GM21576 (cell line): Measurements from ENCODE around the gene ANK3.
A peak's percentile ranks its signal among the peaks of the same experiment; 100 is the strongest.

ENCODE experiments used
- ATAC-seq: cut with Tn5 transposase; IDR thresholded peaks from one replicate; pipeline ENCODE4 v1.9.1; 2021; ENCODE audit warnings: mild to moderate bottlenecking, moderate library complexity; ENCODE audit not compliant: unreplicated experiment

Gene ANK3

DNA sequence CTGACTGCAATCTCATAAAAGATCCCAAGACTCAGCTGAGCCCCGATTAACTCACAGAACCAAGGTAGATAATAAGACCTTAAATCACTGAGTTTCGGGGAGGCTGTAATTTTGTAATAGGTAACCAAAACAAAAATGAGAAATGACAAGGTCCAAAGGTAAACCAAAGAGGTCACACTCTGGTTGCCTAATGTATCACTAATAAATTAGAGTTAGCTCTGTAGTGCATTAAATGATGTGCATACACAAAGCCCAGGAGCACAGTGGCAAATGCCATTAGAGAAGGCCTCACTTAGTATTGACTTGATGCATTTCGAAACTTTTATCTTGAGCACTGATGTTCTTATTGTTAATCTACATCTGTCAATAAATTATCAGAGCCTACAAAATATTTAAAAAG, 245.6 kb downstream of the ANK3 start:
- no peak for ATAC-seq

DNA sequence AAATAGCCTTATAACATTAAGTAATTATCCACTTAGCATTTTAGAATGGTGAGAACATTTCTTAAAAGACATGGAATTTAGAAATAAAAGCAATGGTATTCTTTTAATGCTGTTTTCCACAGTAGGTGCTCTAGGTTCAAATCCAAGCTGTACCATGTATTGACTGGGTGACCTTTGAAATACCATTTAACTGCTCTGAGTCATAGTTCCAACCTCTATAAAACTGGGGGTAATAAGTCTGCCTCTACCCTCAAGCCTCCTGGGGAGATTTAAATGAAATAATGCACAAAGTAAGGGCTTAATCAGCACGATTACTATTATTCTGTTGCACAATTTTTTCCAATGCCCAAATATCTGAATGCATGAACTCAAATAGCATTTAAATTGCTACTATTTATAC, 246.9 kb downstream of the ANK3 start:
- no peak for ATAC-seq

DNA sequence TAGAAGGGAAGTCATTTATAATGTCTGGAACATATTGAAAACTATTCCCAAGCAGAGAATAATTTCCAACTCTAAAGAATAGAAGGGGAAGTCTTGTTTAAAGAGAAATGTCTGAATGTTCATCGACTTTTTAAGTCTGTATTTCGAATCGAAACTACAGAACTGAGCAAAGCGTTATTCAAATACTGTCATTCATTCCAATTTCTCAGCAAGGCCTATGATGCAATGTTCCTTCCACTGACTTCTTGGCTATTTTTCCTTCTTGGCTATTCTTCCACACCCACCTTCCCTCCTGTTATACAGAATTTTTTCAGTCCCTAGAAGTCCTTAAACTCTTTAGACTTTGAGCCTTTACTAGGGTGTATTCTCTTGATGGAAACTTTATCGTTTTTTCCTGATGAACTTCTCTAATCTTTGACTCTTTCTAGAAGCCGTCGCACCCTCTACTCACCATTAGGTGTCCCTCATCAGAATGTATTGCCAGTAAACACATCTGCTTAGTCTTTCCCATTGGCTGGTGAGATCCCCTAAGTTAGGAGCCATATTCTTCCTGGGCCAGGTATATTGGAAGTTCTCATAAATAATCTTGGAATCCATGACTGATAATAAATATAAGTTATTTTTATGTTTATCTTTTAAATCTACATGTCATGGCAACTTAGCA, 247.6 kb downstream of the ANK3 start:
- ATAC-seq: no peak

DNA sequence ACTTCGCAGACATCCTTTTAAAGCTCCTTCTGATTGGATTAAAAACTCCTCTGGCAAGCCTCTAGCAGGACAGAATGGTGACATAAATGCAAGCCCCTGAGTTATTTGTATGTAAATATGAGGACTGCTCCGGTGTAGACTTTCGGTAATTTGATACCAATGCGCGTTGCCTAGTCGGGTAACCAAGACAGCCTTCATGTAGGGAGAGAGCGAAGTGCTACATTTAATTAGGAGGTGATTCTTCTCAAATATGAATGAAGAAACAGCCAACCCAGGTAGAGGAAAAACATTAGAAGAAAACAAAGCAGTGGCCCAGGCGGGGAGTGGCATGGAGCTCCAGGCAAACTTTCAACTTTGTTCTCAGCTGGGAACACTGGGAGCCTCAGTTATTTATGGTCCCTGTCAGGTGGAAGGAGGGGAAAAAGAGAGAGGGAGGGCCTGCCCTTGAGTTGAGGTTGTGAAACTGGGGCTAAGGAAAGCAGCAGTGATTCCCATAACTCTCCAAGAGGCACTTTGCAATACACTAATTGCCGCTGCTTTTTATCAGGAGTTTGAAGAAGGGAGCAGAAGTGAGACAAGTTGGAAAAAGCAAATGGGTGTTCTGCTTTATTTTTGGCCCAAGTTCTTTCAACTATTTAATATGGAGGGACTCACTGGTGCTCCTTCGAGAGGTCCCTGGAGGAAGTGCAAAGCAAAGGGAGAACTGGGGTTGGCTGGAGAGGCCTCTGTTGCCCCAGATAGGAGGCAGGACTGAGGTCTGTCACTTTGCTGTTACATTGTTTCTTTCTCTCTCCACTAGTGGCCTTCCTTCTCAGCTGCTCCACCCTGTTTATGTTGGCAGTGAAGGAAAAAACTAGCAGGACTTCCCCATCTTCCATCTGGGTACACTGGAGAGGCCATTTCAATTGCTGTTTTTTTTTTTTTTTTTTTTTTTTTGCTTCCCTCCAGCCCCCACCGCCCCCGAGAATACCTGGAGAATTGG, 248.7 kb downstream of the ANK3 start:
- ATAC-seq: no peak

DNA sequence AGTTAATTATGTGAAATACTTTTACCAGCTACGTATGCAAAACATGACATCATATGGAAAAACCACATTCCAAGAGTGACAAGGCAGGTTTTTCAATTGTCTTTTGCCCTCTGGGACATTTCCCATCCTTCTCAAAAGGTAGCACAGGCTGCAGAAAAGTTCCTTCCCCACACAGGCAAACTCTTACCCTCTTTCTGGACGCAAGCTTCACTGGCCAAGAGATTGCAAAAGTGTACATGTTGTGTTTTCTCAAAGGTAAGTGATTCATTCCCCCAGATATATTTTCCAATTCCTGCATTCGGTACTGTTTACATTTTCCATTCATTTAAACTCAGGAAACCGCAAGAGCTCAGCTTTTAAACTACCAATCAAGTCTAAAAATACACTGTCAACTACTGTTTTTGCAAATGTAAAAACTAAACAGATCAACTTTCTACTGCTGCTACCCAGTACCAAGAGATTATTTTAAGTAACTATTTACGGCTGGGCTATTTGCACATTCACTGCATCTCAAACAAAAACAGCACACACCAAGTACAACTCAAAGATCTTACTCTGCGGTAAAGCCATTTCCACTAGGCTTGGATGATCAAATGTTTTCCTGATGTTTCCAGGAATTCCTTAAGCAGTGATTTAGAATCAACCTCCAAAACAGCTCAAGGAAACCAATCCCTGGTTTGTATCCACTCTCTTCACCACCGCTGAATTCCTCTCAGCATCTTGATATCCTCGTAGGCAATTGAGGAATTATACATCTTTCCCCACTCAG, 249.7 kb downstream of the ANK3 start:
- peak; percentile 32 for ATAC-seq

DNA sequence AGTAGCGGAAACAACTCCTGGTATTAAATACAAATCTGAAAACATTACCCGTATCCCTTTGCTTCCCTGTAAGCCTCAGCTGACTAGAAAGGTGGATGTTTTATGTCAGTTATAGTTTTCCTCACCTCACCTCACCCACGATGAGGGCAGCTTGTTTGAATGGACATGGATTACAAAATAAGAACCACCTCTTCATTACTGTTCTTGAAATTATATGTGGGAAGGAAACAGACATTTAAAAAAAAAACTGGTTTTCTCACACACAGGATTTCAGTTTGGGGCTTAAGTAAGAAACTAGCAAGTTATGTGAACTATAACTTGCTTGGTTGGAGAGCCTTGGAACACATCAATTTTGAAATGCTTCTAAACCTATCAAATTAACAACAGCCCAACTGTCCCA, 250.4 kb downstream of the ANK3 start:
- ATAC-seq: no peak

DNA sequence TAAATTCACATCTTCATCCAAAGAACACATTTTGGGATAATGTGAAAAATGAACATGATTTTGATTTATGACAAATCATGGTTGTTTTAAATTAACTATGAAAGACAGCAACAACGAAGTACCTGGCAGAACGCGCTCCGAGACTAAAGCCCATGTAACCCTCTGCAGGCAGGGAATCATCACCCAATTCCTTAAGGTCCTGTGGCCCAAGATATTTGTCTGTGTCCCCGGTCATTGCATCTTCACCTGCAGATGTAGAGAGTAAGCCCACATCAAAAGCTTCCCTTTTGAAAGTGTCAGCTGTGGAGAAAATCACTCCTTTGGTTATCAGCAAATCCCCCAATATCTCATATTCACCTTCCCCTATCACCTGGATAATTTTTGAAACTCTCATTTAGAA, 250.8 kb downstream of the ANK3 start:
- ATAC-seq: no peak

DNA sequence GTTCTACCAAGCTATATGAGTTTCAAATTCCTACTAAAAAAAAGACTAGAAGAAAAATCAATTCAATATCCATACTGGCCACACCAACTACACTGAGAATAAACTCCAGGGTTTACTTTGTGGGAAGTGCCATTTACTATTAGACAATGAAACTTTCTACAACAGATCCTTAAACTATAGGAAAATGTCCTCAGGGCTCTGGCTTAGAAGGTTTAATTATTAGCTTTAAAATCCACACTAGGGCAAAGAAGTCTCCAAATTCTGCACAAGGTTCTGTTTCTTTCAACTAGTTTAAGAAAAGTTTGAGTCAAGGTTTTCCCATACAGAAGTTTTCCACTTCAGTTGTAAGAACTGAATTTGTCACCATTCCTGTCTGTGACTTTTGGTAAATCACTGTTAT, 251.6 kb downstream of the ANK3 start:
- no peak for ATAC-seq

DNA sequence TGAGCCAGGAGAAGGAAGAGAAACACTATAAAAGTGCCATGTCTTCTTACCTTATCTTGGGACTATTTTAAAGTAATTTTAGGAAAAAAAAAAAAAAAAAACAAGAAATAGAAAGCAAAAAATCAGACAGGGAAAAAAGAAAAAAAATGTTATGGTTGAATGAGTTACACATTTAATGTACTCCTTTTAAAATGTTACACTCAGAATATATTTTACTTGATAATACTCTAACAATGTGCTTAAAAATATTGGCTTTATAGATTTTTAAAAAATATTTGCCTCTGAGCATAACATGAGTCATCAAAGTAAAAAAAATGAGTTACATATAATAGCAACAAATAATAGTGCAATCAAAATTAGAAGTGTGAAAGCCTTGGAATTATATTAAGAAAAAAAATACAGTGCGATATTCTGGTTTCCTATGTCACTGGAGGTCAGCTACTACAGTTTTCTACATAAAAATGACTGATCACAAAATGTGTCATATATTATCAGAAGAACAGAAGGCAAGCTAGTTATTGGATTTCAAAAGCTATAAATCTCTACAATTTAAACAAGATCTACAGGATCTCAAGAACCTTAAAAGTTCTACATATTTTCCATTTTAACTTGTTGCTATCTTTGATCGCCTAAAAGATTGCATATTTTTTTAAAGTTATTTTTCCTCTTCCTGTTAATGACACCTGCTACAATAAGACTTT, 252.2 kb downstream of the ANK3 start:
- no peak for ATAC-seq

DNA sequence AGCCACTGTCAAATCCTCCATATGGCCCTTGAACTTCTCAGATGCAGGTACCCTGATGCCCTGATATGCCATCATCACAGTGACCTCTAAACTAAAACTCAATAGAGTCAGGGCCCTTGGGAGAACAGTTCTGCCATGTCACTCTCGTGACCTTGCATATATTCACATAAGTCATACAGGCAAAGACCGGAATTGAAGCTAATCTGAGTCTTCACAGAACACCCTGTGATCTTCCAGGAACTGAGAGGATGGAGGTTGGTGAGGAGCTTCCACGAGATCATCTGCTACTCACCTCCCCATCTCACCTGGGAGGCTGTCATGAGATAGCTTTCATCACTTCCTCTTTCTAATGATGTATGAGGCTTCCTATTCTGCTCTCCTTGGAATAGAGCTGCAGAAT, 254.7 kb downstream of the ANK3 start:
- no peak for ATAC-seq

DNA sequence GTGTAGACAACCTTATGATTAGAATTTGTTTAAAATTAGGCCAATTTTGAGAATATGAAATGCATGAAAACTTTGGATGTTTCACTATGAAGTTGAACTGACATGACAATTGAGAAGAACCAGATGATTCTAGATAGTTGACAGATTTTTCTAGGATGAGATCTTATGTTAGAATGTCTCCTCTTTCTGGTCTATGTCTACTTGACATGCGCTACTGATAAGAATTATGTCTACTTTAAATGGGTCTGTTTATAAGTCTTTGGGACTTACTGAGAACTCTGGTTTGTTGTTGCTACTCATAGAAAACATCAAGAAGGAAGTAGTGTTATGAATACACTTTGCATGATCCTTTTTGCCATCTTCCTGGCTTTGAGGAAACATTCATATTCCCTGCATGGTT, 255.1 kb downstream of the ANK3 start:
- no peak for ATAC-seq

DNA sequence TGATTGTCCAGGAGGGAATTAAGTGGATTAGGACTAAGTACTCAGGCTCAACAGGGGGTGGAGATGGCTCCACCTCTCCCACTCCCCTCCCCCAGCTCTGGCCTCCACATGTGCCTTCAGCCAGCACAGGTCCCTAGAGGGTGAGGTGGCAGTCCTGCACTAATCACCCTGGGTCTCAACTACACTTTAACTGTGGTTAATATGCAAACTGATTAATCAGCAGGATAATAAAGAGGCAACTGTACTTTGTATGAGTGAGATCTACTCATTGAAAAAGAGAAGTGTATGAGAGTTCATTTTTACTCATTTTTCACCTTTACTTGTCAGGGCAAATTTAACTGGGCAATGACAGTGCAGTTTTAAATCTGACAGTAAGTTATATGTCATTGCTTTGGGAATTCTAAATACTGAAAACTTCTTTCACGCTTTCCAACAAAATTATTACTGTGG, 259.5 kb downstream of the ANK3 start:
- ATAC-seq: no peak

DNA sequence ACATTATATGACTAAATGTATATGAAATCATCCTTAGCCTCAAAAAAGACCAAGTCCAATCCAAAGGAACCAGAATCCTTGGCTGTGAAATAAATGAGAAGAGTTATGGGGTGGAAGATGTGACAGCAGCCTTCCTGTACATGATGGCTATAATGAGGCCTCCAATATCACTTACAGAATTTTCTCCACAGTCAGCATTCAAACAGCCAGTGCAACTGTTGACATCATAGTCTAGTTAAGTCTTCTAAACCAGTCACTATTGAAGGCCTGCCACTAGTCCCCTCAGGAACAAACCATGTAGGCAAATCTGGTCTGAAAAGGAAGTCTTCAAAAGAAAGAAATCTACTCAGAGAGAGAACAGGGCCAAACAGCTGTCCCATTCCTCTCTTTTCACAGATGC, 263.8 kb downstream of the ANK3 start:
- no peak for ATAC-seq

DNA sequence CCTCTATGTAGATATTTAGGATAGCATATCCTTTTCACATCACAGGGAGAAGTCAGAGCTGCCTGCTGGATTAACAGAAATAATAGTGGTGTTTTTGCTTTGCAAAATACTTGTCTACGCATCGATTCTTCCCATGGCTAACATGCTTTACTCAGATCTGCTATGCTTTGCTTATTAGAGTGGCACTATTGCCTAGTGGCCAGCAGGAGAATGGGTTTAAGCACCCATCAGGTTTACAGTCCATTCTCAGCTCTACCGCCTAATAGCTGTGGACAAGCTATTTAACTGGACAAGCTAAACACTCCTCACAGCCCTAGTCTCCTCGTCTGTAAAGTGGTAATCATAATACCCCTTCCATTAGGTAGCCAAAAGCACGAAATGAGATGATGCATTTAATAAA, 265.1 kb downstream of the ANK3 start:
- no peak for ATAC-seq

DNA sequence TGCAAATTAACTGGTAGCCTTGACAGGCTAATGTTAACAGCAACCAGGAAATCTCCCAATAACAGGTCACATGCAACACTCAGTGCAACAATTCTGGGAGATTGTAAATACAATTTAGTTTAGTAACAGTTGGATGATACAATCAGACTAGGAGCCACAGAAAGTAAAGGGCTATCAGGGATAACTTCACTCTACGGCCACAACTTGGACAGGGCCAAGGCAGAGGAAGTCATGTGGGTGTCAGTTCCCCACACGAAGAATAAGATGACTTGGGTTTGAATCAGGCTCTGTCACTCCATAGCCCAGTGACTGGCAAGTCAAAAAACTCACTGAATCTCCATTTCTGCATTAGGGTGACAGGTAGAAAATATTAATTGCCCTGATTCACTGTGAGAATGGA, 266.0 kb downstream of the ANK3 start:
- ATAC-seq: no peak

DNA sequence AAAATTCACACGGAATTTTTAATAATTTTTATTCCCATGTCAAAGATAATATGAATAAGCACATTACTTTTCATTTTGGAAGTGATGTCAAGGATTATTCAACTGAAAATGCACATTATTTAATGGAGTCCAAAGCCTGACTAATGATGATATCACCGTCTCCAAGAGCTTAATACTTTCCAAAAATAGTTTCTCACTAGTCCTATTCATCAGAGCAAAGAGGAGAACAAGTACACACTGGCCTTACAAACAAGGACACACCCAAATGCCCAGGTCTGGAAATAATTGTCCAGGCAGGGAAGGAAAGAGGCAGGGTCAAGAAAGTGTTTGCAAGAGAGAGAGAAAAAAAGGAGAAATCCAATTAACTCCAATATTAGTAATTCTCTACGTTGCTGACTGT, 266.5 kb downstream of the ANK3 start:
- no peak for ATAC-seq

DNA sequence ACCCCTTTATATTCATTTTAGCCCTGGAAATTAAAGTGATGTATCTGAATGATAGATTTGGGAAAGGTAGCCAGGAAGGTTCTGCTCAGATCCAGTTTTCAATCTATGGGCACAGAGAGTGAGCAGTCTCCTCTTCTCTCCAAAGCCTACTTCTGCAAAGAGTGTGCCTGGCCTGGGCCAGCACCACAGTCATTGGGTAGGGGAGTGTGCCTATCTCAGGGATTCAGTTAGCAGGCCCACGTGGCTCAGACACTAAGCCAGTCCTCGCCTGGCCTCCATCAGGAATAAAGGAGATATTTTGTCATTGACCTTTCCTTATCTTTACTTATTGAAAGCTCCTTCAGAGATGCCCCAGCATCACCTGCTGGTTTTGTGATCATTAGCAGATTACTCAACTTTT, 267.5 kb downstream of the ANK3 start:
- no peak for ATAC-seq

DNA sequence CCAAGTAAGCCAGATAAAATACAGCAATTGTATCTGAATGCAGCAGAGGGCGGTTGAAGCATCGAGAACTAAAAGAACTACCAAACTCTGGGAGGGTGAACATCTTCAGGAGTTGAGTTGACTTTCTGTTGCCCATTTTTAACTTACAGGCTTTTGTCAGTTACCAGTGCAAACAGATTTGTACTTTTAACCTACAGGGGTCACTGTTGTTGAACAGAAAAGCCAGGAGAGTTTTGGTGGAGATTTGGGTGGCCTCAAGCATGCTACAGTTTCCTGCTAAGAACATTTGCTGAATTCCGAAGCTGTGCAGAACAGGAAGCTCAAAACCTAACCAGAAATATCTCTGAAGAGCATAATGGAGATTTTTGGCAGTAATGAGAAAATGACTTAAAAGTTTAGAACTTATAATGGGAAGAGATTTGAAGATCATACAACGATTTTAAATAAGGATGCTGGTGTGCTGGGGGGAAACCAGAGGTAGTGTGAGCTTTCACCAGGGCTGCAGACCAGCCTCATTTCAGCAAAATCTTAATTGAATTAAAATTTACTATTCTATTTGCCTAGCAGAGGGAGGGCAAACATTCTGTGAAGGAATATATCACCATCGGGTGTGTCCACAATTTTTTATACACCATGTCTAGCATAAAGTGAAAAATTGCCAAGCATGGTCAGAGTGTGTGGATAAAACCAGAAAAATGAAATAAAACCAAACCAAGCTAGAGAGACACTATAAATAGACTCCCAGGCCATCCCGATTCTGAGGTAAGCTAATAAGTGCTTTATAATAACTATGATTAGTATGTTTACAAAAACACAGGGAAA, 274.7 kb downstream of the ANK3 start:
- peak; percentile 88 for ATAC-seq

DNA sequence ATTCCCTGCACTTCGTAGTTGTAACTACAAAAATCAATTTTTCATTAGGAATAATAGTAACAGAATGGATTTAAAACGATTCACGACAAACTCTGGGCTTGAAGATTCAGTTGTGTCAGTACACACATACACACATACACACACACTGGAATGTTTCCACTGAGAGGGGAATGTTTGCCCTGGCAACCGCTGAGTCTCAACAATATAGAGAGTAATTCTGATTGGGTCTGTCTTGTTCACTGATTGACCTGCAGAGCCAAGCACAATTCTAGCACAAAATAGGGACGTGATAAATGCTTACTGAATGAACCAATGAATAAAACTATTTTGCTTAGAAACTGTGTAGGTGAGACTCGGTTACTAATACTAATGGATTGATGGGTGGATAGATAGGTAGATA, 278.9 kb downstream of the ANK3 start:
- ATAC-seq: no peak
